Smooth muscle cell (in vitro differentiated cells): Measurements from ENCODE around the gene ADCY3. TPM values are rescaled to one million over a fixed set of nuclear protein-coding genes. Genes with fewer than 3 reads are reported as not detected.

Experiments
- DNase-seq: peaks from one replicate; lab custom pipeline; 2025; ENCODE audit not compliant: unreplicated experiment; lab: John Stamatoyannopoulos, UW
- H2AFZ ChIP-seq: fragments of 200-600 bp; sonication (generic); 2 replicates; pipeline ENCODE4 v1.6.0; 2016; ENCODE audit warnings: antibody characterized with exemption, low read depth, mild to moderate bottlenecking
- H3F3A ChIP-seq: fragments of 200-600 bp; sonication (generic); 2 replicates; pipeline ENCODE4 v1.6.0; 2017; ENCODE audit warnings: antibody characterized with exemption, low read depth
- H3K27ac ChIP-seq: fragments of 200-600 bp; sonication (generic); 2 replicates; pipeline ENCODE4 v1.5.1; 2016; ENCODE audit warnings: low read depth, mild to moderate bottlenecking
- H3K27me3 ChIP-seq: fragments of 200-600 bp; sonication (generic); 2 replicates; pipeline ENCODE4 v1.6.1; 2016; ENCODE audit warnings: low read depth, mild to moderate bottlenecking
- H3K36me3 ChIP-seq: fragments of 200-600 bp; sonication (generic); 2 replicates; pipeline ENCODE4 v1.5.1; 2016; ENCODE audit warnings: low read depth
- H3K4me1 ChIP-seq: fragments of 200-600 bp; sonication (generic); 2 replicates; pipeline ENCODE4 v1.5.1; 2016; ENCODE audit warnings: low read depth
- H3K4me2 ChIP-seq: fragments of 200-600 bp; sonication (generic); 2 replicates; pipeline ENCODE4 v1.6.0; 2016; ENCODE audit warnings: mild to moderate bottlenecking
- H3K4me3 ChIP-seq: fragments of 200-600 bp; sonication (generic); 2 replicates; pipeline ENCODE4 v1.5.1; 2016; ENCODE audit warnings: mild to moderate bottlenecking
- H3K79me2 ChIP-seq: fragments of 200-600 bp; sonication (generic); 2 replicates; pipeline ENCODE4 v1.6.0; 2016; ENCODE audit warnings: low read depth, mild to moderate bottlenecking
- H3K9ac ChIP-seq: fragments of 200-600 bp; sonication (generic); 2 replicates; pipeline ENCODE4 v1.6.0; 2016; ENCODE audit warnings: low read depth
- H3K9me3 ChIP-seq: fragments of 200-600 bp; sonication (generic); replicated peaks from 2 replicates; pipeline ENCODE4 v1.5.1; 2016; ENCODE audit warnings: low read depth
- H4K20me1 ChIP-seq: fragments of 200-600 bp; sonication (generic); 2 replicates; pipeline ENCODE4 v1.6.0; 2016; ENCODE audit warnings: low read depth
- WGBS: methylation state at CpG from one replicate; pipeline ENCODE4 v1.1.7; 2016; ENCODE audit warnings: low lambda C conversion rate; 5-methylcytosine and 5-hydroxymethylcytosine counted together
- polyA plus RNA-seq: library from polyadenylated mRNA; unstranded; fragments of >200 nt; fragmentation: Nextera tagmentation; extraction: Ambion mirVana; gene quantifications from 2 replicates; pipeline ENCODE4 v1.2.1, GENCODE V29; 2016
- total RNA-seq: library from RNA; depleted of rRNA; stranded (reverse); fragments of >200 nt; gene quantifications from 2 replicates; pipeline ENCODE4 v1.2.3, GENCODE V29; 2014
- TF ChIP-seq, protein P1 (sequence below): fragments of 200-600 bp; sonication (generic); IDR thresholded peaks from 2 replicates; pipeline ENCODE4 v1.5.1; 2017; ENCODE audit warnings: borderline replicate concordance, mild to moderate bottlenecking, antibody characterized with exemption; ENCODE audit not compliant: insufficient read depth, poor library complexity, severe bottlenecking

ADCY3 gene
- total and polyA plus RNA-seq, 2 experiments from 2014 or later, result 20.8 to 41.7 TPM

DNA sequence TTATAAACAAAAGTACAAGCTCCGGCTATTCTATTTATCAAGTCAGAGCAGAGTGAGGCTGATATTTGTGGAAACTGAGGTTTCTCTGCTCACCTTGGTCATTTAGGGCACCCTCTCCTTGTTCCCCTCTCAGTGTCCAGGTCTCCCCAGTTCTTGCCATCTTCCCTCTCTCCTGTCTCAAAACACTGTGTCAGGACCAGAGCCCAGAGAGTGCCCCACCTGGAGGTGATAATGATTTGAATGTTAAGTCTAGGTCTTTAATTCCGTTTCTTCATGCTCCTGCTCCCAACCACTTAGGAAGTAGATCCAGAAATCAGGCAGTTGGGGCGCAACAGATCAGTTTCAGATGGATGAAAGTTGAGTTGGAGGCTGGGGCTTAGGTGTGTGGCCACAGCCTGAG is 9.2 kb upstream of the ADCY3 start:
- WGBS, result 95% methylated on average over 3 of the region's 3 CpGs

DNA sequence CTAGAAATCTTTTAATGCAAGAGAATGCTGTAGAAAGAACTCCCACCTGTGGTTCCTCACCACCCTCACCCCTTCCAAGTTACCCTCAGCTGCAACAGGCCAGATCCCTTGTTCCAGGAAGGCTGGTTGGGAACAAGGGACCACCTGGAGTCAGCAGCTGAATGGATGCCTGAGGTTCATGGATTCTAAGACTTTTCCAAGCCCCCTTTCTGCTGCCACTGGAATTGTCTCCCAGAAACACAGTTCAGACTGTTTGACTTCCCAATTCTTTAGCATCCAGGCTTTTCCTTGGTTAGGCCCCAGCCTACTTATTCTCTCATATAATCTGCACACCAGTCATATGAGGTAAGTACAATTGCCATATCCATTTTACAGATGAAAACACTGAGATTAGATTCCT is 8.0 kb upstream of the ADCY3 start:
- TF ChIP-seq, protein P1, sequence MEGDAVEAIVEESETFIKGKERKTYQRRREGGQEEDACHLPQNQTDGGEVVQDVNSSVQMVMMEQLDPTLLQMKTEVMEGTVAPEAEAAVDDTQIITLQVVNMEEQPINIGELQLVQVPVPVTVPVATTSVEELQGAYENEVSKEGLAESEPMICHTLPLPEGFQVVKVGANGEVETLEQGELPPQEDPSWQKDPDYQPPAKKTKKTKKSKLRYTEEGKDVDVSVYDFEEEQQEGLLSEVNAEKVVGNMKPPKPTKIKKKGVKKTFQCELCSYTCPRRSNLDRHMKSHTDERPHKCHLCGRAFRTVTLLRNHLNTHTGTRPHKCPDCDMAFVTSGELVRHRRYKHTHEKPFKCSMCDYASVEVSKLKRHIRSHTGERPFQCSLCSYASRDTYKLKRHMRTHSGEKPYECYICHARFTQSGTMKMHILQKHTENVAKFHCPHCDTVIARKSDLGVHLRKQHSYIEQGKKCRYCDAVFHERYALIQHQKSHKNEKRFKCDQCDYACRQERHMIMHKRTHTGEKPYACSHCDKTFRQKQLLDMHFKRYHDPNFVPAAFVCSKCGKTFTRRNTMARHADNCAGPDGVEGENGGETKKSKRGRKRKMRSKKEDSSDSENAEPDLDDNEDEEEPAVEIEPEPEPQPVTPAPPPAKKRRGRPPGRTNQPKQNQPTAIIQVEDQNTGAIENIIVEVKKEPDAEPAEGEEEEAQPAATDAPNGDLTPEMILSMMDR, result no peak
- Histone ChIP-seq H3F3A (no peaks in the 10 kb centered on the region), H4K20me1 (no peaks in the 10 kb centered on the region), H3K36me3 (no peaks in the 10 kb centered on the region), H3K4me1 (no peaks in the 10 kb centered on the region), H3K9me3 (no peaks in the 10 kb centered on the region), H3K27me3 (no peaks in the 10 kb centered on the region), H3K79me2 (no peaks in the 10 kb centered on the region), H3K9ac (no peak overlapping the region), H3K4me3 (no peak overlapping the region), H3K27ac (no peak overlapping the region), H3K4me2 (no peak overlapping the region), H2AFZ (no peak overlapping the region)
- DNase-seq, result no peak

More for the DNA sequence above, 9.2 kb upstream of the ADCY3 start:
- H3K9ac ChIP-seq, result no peak overlapping the region
- no peak for DNase-seq
- H3K9me3 ChIP-seq, result no peaks in the 10 kb centered on the region
- H3K4me3 ChIP-seq, result no peak overlapping the region
- no peak overlapping the region for H3K27ac ChIP-seq
- no peaks in the 10 kb centered on the region for H3K79me2 ChIP-seq
- H4K20me1 ChIP-seq, result no peaks in the 10 kb centered on the region
- H3K27me3 ChIP-seq, result no peaks in the 10 kb centered on the region
- TF ChIP-seq, protein P1, result no peak
- H3K4me2 ChIP-seq, result no peak overlapping the region
- H3K36me3 ChIP-seq, result no peaks in the 10 kb centered on the region
- no peaks in the 10 kb centered on the region for H3F3A ChIP-seq
- H2AFZ ChIP-seq, result no peak overlapping the region
- H3K4me1 ChIP-seq, result no peaks in the 10 kb centered on the region

DNA sequence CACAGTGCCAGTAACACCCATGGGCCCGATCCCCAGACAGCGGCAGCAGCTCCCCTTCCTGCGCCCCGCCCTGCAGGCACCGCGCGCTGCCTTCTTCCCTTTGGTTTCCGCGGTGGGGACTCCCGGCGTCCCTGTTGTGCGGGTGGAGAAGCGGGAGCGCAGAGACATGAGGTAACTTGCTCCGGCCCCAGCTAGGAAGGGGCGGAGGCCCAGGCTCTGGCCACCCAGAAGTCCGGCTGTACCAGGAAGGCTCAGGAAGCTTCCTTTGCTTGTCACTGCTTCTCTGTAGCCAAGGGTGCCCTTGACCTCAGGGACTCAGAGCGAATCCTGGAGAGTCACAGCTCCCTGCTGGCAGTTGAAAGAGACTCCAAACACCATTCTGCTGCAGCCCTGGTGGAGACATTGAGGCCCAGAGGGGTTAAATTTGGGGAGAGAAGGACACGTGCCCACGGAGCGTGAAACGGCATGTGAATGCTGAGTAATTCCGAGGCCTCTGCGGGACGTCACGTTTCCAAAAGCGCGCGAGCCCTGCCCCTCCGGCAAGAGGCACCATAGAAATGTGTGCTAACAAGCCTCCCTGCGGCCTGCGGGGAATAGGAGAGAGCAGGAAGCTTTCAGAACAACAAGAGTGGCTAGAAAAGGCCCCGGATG is 6.7 kb upstream of the ADCY3 start:
- no peaks in the 10 kb centered on the region for H3K79me2 ChIP-seq
- H3K9me3 ChIP-seq, result no peaks in the 10 kb centered on the region
- H3F3A ChIP-seq, result no peaks in the 10 kb centered on the region
- no peaks in the 10 kb centered on the region for H4K20me1 ChIP-seq
- no peak overlapping the region for H3K4me2 ChIP-seq
- no peaks in the 10 kb centered on the region for H3K36me3 ChIP-seq
- no peak overlapping the region for H3K27ac ChIP-seq
- no peaks in the 10 kb centered on the region for H3K27me3 ChIP-seq
- no peak for DNase-seq
- TF ChIP-seq, protein P1, result no peak
- H3K4me1 ChIP-seq, result no peaks in the 10 kb centered on the region
- no peak overlapping the region for H3K4me3 ChIP-seq
- H3K9ac ChIP-seq, result no peak overlapping the region
- peak overlapping the region; percentile 76 for H2AFZ ChIP-seq
- WGBS, result 61% methylated on average over 33 of the region's 33 CpGs

DNA sequence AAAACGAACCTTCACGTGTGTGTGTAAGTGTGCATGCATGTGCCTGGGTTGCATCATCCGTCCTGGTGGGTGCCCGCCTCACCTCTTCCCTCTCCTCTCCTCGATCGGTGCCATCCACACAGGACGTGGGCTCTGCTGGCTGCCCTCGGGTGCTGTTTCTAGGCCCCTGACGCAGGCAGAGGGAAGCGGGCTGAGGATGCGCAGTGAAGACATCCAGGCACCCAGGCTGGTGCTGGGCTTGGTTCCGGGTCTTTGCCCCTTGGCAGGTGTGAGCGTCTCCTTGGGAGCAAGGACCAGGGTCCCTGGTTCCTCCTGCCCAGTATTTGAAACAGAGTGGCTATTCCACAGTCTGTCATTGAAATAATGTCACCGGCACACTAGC is 6.2 kb upstream of the ADCY3 start:
- no peak overlapping the region for H2AFZ ChIP-seq
- TF ChIP-seq, protein P1, result no peak
- H3K79me2 ChIP-seq, result no peaks in the 10 kb centered on the region
- no peak overlapping the region for H3K4me2 ChIP-seq
- H3K9me3 ChIP-seq, result no peaks in the 10 kb centered on the region
- H3K27me3 ChIP-seq, result no peaks in the 10 kb centered on the region
- DNase-seq, result no peak
- H3K4me1 ChIP-seq, result no peaks in the 10 kb centered on the region
- no peaks in the 10 kb centered on the region for H3K36me3 ChIP-seq
- H4K20me1 ChIP-seq, result no peaks in the 10 kb centered on the region
- WGBS, result 97% methylated on average over 13 of the region's 14 CpGs
- H3K27ac ChIP-seq, result no peak overlapping the region
- H3F3A ChIP-seq, result no peaks in the 10 kb centered on the region
- no peak overlapping the region for H3K9ac ChIP-seq
- no peak overlapping the region for H3K4me3 ChIP-seq
